ENCODE measurements around the gene DNAL1.

The DNAL1 gene

GRCh38 chr14:73749706-73750530 lies 105.1 kb downstream of the DNAL1 start:
- H3K27me3 ChIP-seq (ENCODE audit: insufficient read depth, low read depth, severe bottlenecking), result no peaks in the 10 kb centered on the region
- no peaks in the 10 kb centered on the region; the same call in 1 of the 2 replicates for H3K36me3 ChIP-seq
- DNase-seq, result no peak
- no peak overlapping the region for H3K4me3 ChIP-seq (ENCODE audit: low read depth, low read length)
- H3K9me3 ChIP-seq (ENCODE audit: severe bottlenecking), result no peaks in the 10 kb centered on the region
- H3K27ac ChIP-seq, result no peak overlapping the region
- TF ChIP-seq CTCF (IDR thresholded peaks at IDR 0.05; ENCODE audit: low read depth, low read length), result no peak

GRCh38 chr14:73750531-73750901 lies 105.7 kb downstream of the DNAL1 start:
- H3K27ac ChIP-seq, result no peak overlapping the region
- TF ChIP-seq CTCF (IDR thresholded peaks at IDR 0.05; ENCODE audit: low read depth, low read length), result no peak

GRCh38 chr14:73751157-73751691 lies 106.4 kb downstream of the DNAL1 start:
- no peak for DNase-seq
- Histone ChIP-seq H3K4me3 (ENCODE audit: low read depth, low read length) (no peak overlapping the region), H3K9me3 (ENCODE audit: severe bottlenecking) (no peaks in the 10 kb centered on the region), H3K27me3 (ENCODE audit: insufficient read depth, low read depth, severe bottlenecking) (no peaks in the 10 kb centered on the region), H3K27ac (no peak overlapping the region), H3K36me3 (no peaks in the 10 kb centered on the region; the same call in 1 of the 2 replicates)
- TF ChIP-seq CTCF (IDR thresholded peaks at IDR 0.05; ENCODE audit: low read depth, low read length), result no peak

More at GRCh38 chr14:73750531-73750901, 105.7 kb downstream of the DNAL1 start:
- DNase-seq, result no peak
- Histone ChIP-seq H3K9me3 (ENCODE audit: severe bottlenecking) (no peaks in the 10 kb centered on the region), H3K27me3 (ENCODE audit: insufficient read depth, low read depth, severe bottlenecking) (no peaks in the 10 kb centered on the region), H3K36me3 (no peaks in the 10 kb centered on the region; the same call in 1 of the 2 replicates), H3K4me3 (ENCODE audit: low read depth, low read length) (no peak overlapping the region)

- H3K4me3 ChIP-seq (ENCODE audit: low read depth, low read length), result no peak overlapping the region
- H3K27ac ChIP-seq, result no peak overlapping the region
- no peaks in the 10 kb centered on the region for H3K9me3 ChIP-seq (ENCODE audit: severe bottlenecking)
- no peaks in the 10 kb centered on the region; the same call in 1 of the 2 replicates for H3K36me3 ChIP-seq
- H3K27me3 ChIP-seq (ENCODE audit: insufficient read depth, low read depth, severe bottlenecking), result no peaks in the 10 kb centered on the region
- no peak for DNase-seq
- TF ChIP-seq CTCF (IDR thresholded peaks at IDR 0.05; ENCODE audit: low read depth, low read length), result peak; percentile 17; the same call in 1 of the 2 replicates
Measured at GRCh38 chr14:73752297-73752992, 107.7 kb downstream of the DNAL1 start.
